ACHN (cell line): ENCODE measurements around the gene KATNAL1.
"Not testable (repeated sequence)": the region's sequence is repeated elsewhere in the genome, so short reads cannot be mapped to it uniquely, and the experiment has no call there.

Source experiments
- DNase-seq: peaks from one replicate; pipeline ENCODE4 v3.0.0-alpha.2; 2015
- in situ Hi-C: cut with HindIII; loops from 2 replicates; pipeline ENCODE4 v1.10.0; 2017; ENCODE audit warnings: low sequenced_read_pairs, low pct_ligation_motif_present, low pct_unique_long_range_greater_than_20kb

KATNAL1 gene

GRCh38 chr13:30186634-30187415, 120.5 kb downstream of the KATNAL1 start:
- in situ Hi-C loops, result no loop called here
- DNase-seq, result no peak

- in situ Hi-C loops, result no loop called here
- no peak for DNase-seq
Observed at GRCh38 chr13:30181888-30182651, 125.3 kb downstream of the KATNAL1 start.

GRCh38 chr13:30179597-30180276, 127.6 kb downstream of the KATNAL1 start:
- no peak for DNase-seq
- in situ Hi-C loops, result no loop called here

DNA sequence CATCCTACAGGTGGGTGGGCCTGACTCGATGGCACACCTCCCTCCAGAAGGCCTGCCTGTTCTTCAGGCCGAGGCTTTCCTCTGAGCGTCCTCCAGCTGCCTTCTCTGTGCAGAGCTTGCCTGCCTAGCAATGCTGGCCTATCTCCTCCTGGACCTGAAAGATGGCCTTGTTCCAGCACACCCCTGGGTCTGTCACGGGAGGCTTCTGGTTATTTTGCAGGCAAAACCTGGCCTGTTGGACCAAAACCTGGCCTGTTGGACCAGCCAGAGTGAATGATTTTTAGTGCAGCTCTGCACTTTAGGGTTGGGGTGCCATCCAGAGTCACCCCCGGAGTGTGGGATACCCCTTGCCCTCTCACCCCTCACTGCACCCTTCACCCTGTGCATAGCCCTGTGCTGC, 128.4 kb downstream of the KATNAL1 start:
- DNase-seq, result no peak
- in situ Hi-C loops, result no loop called here

DNA sequence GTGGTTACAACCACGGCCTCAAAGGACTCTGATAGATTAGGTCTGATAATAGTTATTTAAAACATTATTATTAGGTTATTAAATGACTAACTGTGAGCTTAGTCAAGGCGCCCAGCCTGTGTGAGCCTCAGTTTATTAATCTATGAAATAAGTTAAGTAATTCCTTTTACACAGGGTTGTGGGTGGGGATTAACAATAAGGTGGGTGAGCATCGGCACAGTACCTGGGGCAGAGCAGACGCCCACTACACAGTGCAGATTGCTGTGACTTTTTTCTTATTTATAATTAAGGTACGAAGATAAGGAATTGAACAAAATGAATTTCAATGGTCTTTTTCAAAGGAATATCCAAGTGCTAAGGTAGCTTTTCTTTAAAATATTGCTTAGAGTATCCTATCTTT, 132.2 kb downstream of the KATNAL1 start:
- in situ Hi-C loops, result no loop called here
- DNase-seq, result no peak

DNA sequence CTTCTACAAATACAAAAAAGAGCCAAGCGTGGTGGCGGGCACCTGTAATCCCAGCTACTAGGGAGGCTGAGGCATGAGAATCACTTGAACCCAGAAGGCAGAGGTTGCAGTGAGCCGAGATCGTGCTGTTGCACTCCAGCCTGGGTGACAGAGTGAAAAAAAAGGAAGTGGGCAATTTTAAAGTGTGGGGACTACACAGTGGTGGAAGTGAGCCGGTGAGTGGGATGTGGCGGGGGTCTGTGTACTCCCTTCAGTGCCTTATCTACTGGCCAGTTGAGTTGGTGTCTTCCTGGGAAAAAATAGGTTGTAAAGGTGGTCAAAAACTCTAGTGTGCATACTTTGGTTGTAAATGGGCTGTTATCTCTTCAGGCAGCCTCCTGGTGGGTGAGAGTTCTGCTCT, 133.1 kb downstream of the KATNAL1 start:
- DNase-seq, in situ Hi-C loops: not testable (repeated sequence)

- in situ Hi-C loops, result no loop called here
- DNase-seq, result peak; percentile 3
Observed at GRCh38 chr13:30173303-30173610, 134.1 kb downstream of the KATNAL1 start.

DNA sequence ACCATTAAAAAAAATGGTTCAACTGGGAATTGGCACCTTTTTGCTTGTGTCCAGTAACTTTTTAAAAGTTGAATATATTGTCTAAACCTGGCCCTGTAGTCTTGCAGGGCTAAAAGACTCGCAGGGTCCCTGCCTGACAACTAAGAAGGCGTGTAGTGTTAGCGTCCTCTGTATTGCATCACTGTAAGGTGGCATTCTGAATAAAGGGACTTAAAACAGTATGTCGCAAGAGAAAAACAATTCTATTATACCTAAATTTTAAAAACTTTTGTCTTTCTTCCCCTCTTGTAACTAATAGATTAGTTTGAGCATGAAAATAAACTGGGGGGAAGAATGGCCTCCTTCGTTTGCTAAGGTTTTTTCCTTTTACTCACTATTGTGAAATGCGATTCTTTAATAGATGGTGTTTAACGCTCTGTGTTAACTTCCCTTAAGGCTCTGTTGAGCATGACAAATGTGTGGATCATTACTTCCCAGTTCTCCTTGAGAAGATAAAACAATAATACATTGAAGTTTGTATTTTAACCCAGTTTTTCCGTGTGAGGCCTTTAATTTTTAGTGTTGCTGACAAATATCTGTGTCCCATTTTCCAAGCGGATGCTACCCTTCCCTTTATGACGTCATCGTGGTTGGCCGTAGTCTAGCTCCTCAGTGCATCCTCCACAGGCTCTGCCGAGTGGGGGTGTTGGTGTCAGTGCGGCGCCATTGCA, 134.6 kb downstream of the KATNAL1 start:
- in situ Hi-C loops, result no loop called here
- DNase-seq, result peak; percentile 40

DNA sequence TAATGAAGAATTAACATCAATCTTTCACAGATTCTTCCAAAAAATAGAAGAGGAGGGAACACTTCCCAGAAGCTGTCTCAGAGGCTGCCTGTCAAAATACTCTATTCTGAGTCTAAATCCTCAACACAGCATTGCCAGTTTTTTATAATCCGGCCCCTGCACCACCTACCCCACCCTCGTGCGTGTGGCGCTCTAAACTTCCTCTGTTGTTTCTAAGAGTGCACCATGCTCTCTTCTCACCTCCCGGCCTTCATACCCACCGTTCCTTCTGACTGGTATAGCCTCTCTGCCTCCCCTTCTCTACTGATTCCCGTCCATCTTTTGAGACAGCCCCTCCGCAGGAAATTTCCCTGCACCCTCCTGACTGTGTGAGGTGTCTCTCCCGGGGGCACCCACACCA, 136.8 kb downstream of the KATNAL1 start:
- DNase-seq, result no peak
- in situ Hi-C loops, result no loop called here

DNA sequence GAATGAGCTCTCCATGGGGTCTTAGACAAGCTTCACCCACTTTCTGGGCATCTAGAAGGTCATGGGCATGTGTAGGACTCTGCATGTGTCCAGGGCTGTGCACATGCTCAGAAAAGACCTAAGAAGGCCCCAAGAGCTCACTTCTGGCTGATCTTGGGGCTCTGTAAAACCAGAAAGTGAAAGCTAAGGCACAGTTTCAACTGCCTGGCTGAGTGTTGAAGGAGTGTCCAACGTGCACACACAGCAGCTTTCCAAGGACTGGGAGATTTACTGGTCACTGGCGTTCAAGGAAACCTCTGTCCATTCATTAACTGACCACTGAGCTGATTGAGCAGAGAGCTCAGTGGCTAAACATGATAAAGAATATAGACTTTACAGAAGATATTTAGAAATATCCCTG, 137.9 kb downstream of the KATNAL1 start:
- in situ Hi-C loops, result no loop called here
- peak; percentile 55 for DNase-seq

DNA sequence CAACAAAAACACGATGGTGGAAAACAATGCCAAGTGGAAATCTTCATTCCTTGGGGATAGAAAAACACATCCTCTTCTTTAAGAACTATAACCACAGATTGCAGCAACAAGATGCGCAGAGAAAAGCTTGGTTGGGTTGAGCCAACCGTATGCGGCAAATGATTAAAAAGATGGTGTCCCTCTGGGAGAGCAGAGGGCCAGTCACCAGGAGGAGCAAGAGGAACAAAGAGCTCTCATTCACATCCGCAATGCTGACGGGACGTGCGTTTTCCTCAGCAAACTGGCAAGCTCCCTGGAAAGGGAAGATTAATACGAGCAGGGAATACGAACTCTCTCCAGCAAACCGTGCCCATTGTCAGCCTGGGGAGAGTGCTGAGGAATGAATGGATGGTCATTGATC, 141.6 kb downstream of the KATNAL1 start:
- no peak for DNase-seq

GRCh38 chr13:30165071-30165470, 142.3 kb downstream of the KATNAL1 start:
- no peak for DNase-seq
- in situ Hi-C loops, result no loop called here

More for the DNA sequence above, 141.6 kb downstream of the KATNAL1 start:
- in situ Hi-C loops, result no loop called here

- DNase-seq, result no peak
- in situ Hi-C loops, result no loop called here
Observed at GRCh38 chr13:30164146-30164545, 143.2 kb downstream of the KATNAL1 start.

DNA sequence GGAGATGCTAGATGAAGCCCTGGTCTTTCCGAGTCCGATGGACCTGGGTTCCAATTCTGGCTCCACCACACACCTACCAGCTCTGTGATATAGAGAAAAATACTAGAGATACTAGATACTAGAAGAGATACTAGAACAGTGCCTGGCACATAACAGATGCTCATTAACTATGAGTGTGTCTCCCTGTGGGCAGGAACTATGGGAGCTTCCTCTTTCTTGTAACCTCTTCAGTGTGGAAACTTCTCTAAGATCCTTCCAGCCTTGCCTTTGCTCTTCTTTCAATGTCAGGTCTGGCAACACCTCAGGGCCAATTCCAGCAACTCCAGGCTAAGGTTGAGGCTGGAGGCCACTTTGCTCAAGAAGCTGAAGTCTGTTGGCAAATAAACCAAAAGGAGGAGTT, 143.9 kb downstream of the KATNAL1 start:
- in situ Hi-C loops, result no loop called here
- DNase-seq, result no peak

GRCh38 chr13:30159446-30159839, 147.9 kb downstream of the KATNAL1 start:
- peak; percentile 89 for DNase-seq
- in situ Hi-C loops, result no loop called here

DNA sequence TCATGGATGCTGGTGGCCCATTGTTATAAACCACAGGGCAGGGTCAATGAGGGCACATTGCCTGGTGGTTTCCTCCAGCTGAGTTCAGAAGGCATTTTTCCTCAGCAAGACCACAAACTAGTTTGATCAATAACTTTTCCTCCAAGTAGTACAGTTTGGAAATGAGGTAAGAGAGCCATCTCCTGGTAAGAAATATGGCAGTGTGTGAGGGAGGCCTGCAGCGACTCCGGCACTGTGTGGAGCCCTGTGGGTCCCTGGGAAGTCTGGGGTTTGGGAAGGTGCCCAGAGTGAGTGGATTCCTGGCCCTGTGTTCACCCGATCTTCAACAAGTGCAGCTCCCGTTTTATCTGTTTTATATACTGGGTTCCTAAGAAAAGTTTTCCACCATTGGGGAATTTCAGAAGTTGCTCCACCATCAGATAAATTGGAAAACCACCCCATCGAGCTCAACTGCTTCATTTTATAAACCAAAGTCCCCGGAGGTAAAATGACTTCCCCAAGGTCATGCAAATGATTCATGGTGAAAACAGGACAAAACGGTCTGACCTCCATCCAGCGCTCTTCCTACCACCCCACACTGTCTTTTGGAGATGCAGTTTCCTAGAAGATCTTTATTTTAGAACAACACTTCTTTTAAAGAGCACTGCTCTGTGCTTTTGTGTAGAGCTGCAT, 148.4 kb downstream of the KATNAL1 start:
- peak; percentile 83 for DNase-seq

GRCh38 chr13:30157616-30157993, 149.7 kb downstream of the KATNAL1 start:
- in situ Hi-C loops, result no loop called here
- no peak for DNase-seq

More for the DNA sequence above, 148.4 kb downstream of the KATNAL1 start:
- in situ Hi-C loops, result no loop called here

DNA sequence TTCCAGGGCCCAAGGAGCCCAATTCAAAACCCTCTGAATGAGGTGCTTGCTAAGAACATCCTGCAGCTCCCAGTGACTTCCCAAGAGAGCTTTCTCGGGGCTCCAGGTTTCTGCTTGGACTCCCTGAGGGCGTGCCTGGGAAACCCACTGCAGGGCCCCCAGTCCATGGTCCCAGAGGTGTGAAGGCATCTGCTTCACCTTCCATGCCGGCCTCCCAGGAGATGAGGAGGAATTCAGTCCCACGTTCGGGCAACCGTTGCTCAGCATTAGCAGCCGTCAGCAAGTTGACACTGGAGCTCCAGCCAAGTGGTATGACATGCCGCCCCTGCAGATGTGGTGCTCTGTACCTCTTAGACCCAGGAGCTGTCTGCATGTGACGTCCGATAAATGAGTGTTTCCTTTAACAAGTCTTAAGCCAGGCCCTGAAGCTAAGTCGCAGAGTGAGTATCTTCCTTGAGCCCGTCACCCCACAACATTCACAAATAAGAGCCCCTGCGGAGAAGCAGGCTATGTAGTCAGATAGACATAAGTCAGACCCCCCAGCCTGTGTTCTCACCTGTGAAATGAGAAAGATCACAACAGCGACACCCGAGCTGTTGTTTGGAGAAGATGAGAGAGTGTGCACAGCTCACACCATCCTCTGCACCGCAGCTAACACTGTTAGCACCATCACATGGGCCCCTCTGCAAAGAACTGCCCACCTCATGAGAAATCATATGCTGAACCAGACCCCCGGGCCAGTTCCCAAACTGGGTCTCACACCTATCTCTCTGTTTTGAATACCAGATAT, 150.3 kb downstream of the KATNAL1 start:
- in situ Hi-C loops, result no loop called here
- no peak for DNase-seq
